H1 (cell line): Measurements from ENCODE around the gene LHFPL3. TPM values are rescaled to one million over a fixed set of nuclear protein-coding genes. Genes with fewer than 3 reads are reported as not detected.

Experiments
- CTCF ChIA-PET: fragments of 300-600 bp; sonication (Branson Sonifier 250); formaldehyde crosslinking; loops from one replicate; lab custom pipeline; 2021; ENCODE audit not compliant: partially characterized antibody; lab: Charles Lee
- POLR2A ChIA-PET: fragments of 300-600 bp; sonication (Branson Sonifier 250); formaldehyde crosslinking; loops from one replicate; lab custom pipeline; 2021; ENCODE audit warnings: inconsistent platforms; ENCODE audit not compliant: partially characterized antibody; lab: Charles Lee
- DNase-seq, 2 experiments: peaks; one replicate each; pipeline versions ENCODE4 v3.0.0 to v3.0.0-alpha.2; 2010 to 2022; ENCODE audit warnings: low spot score in 2 of 2, low read depth in 1 of 2, mixed read lengths in 1 of 2
- FAIRE-seq: peaks from 2 replicates; lab custom pipeline; 2011; peaks lifted over from hg19 to GRCh38; lab: Jason Lieb, UNC
- H2AFZ ChIP-seq: 2 replicates; pipeline ENCODE4 v1.8.1; 2012; ENCODE audit warnings: low read length, inconsistent platforms
- H2AK5ac ChIP-seq: 2 replicates; pipeline ENCODE4 v1.6.1; 2013; ENCODE audit warnings: low read depth, low read length
- H2BK120ac ChIP-seq: replicated peaks from 2 replicates; pipeline ENCODE3; 2013; ENCODE audit warnings: low read depth, low read length, inconsistent platforms
- H2BK12ac ChIP-seq: 2 replicates; pipeline ENCODE4 v1.6.1; 2013; ENCODE audit warnings: low read depth, low read length
- H2BK15ac ChIP-seq: 2 replicates; pipeline ENCODE4 v1.6.1; 2013; ENCODE audit warnings: low read length
- H2BK20ac ChIP-seq: 2 replicates; pipeline ENCODE4 v1.6.1; 2013; ENCODE audit warnings: low read length
- H2BK5ac ChIP-seq: 2 replicates; pipeline ENCODE4 v1.6.1; 2013; ENCODE audit warnings: low read depth, low read length
- H3K14ac ChIP-seq: 2 replicates; pipeline ENCODE4 v1.6.1; 2013; ENCODE audit warnings: inconsistent platforms; ENCODE audit not compliant: insufficient read length
- H3K18ac ChIP-seq: 2 replicates; pipeline ENCODE4 v1.6.1; 2013; ENCODE audit warnings: low read length; ENCODE audit errors: extremely low read depth
- H3K23ac ChIP-seq: 2 replicates; pipeline ENCODE4 v1.6.1; 2013; ENCODE audit warnings: inconsistent platforms; ENCODE audit not compliant: insufficient read length
- H3K23me2 ChIP-seq: 2 replicates; pipeline ENCODE4 v1.6.1; 2013; ENCODE audit warnings: low read depth, low read length
- H3K27ac ChIP-seq: 2 replicates; pipeline ENCODE4 v1.6.1; 2011; ENCODE audit warnings: low read depth, low read length, inconsistent platforms
- H3K27me3 ChIP-seq, 4 experiments: replicated peaks in 1 of 4; 1 replicate in 1 of 4; 2 replicates in 3 of 4; pipeline versions ENCODE4 v1.6.1 to v1.8.1; 2011 to 2013; ENCODE audit warnings: low read length in 3 of 4, mild to moderate bottlenecking in 3 of 4, inconsistent platforms in 2 of 4, mixed read lengths in 2 of 4, moderate library complexity in 1 of 4; ENCODE audit not compliant: control insufficient read depth in 3 of 4, insufficient read depth in 3 of 4; ENCODE audit errors: extremely low read depth in 1 of 4
- H3K36me3 ChIP-seq, 4 experiments: 2 replicates each; pipeline versions ENCODE4 v1.6.1 to v1.8.1; 2011 to 2013; ENCODE audit warnings: mild to moderate bottlenecking in 4 of 4, low read length in 3 of 4, moderate library complexity in 2 of 4, control low read depth in 1 of 4, inconsistent platforms in 1 of 4; ENCODE audit not compliant: insufficient read depth in 4 of 4, control insufficient read depth in 2 of 4
- H3K4ac ChIP-seq: replicated peaks from 2 replicates; pipeline ENCODE3; 2013; ENCODE audit warnings: low read length, low read depth, mixed read lengths, inconsistent platforms; ENCODE audit not compliant: insufficient read length
- H3K4me1 ChIP-seq, 4 experiments: replicated peaks in 1 of 4; 1 replicate in 1 of 4; 2 replicates in 3 of 4; pipeline versions ENCODE4 v1.6.1 to v1.8.1; 2011 to 2013; ENCODE audit warnings: low read length in 3 of 4, inconsistent platforms in 2 of 4, mixed read lengths in 1 of 4; ENCODE audit not compliant: insufficient read depth in 4 of 4, control insufficient read depth in 3 of 4
- H3K4me2 ChIP-seq, 2 experiments: 2 replicates each; pipeline versions ENCODE4 v1.6.1 to v1.8.1; 2011 to 2013; ENCODE audit warnings: low read depth in 2 of 2, low read length in 2 of 2, control low read depth in 1 of 2, inconsistent platforms in 1 of 2, mild to moderate bottlenecking in 1 of 2; ENCODE audit not compliant: insufficient read depth in 1 of 2
- H3K4me3 ChIP-seq, 4 experiments: fragments of 200-600, 300-600 bp in 1 of 4; sonication (generic), shearing (Covaris generic), sonication (Bioruptor Twin) in 1 of 4; 2 replicates each; pipeline versions ENCODE4 v1.5.1 to v1.8.1; 2011 to 2016; ENCODE audit warnings: low read length in 4 of 4, low read depth in 3 of 4, control low read depth in 2 of 4, inconsistent platforms in 2 of 4, mild to moderate bottlenecking in 2 of 4, mixed read lengths in 1 of 4, moderate library complexity in 1 of 4; ENCODE audit not compliant: insufficient read depth in 2 of 4; ENCODE audit errors: extremely low read depth in 1 of 4
- H3K56ac ChIP-seq: replicated peaks from 2 replicates; pipeline ENCODE3; 2013; ENCODE audit warnings: low read depth, mild to moderate bottlenecking, mixed read lengths, low read length, inconsistent platforms; ENCODE audit not compliant: insufficient read length
- H3K79me1 ChIP-seq: 2 replicates; pipeline ENCODE4 v1.6.1; 2013; ENCODE audit warnings: low read depth, low read length, control low read depth
- H3K79me2 ChIP-seq, 2 experiments: 2 replicates each; pipeline versions ENCODE4 v1.6.1 to v1.8.1; 2012 to 2013; ENCODE audit warnings: low read length in 2 of 2, mild to moderate bottlenecking in 2 of 2, inconsistent platforms in 1 of 2; ENCODE audit not compliant: insufficient read depth in 2 of 2, control insufficient read depth in 1 of 2
- H3K9ac ChIP-seq, 4 experiments: replicated peaks in 1 of 4; 1 replicate in 1 of 4; 2 replicates in 3 of 4; pipeline versions ENCODE4 v1.6.1 to v1.8.1; 2011 to 2013; ENCODE audit warnings: low read depth in 3 of 4, low read length in 3 of 4, control low read depth in 2 of 4, mild to moderate bottlenecking in 2 of 4, moderate library complexity in 2 of 4, inconsistent platforms in 1 of 4; ENCODE audit errors: extremely low read depth in 1 of 4
- H3K9me3 ChIP-seq, 2 experiments: 2 replicates each; pipeline versions ENCODE4 v1.6.1 to v1.8.1; 2012 to 2013; ENCODE audit warnings: mild to moderate bottlenecking in 2 of 2, moderate library complexity in 2 of 2, control low read depth in 1 of 2, inconsistent platforms in 1 of 2, low read depth in 1 of 2, low read length in 1 of 2, mixed read lengths in 1 of 2; ENCODE audit not compliant: insufficient read depth in 2 of 2
- H4K20me1 ChIP-seq, 2 experiments: replicated peaks in 1 of 2; 2 replicates each; pipeline versions ENCODE3 to v1.8.1; 2011 to 2013; ENCODE audit warnings: inconsistent platforms in 2 of 2, low read length in 2 of 2, mild to moderate bottlenecking in 1 of 2; ENCODE audit not compliant: insufficient read depth in 2 of 2, control insufficient read depth in 1 of 2
- H4K5ac ChIP-seq: 2 replicates; pipeline ENCODE4 v1.6.1; 2013; ENCODE audit warnings: low read length, low read depth, mixed read lengths, inconsistent platforms; ENCODE audit not compliant: insufficient read length
- H4K8ac ChIP-seq: 2 replicates; pipeline ENCODE4 v1.8.0; 2013; ENCODE audit warnings: mild to moderate bottlenecking, moderate library complexity, low read length, inconsistent platforms; ENCODE audit not compliant: insufficient read depth; ENCODE audit errors: extremely low read depth
- H4K91ac ChIP-seq: replicated peaks from 2 replicates; pipeline ENCODE3; 2013; ENCODE audit warnings: low read length, mixed read lengths, inconsistent platforms; ENCODE audit not compliant: insufficient read length
- BACH1 ChIP-seq: IDR thresholded peaks from 2 replicates; pipeline ENCODE4 v1.6.1; 2012; ENCODE audit warnings: low read length, improper control_type of control experiment
- BRCA1 ChIP-seq: IDR thresholded peaks from 2 replicates; pipeline ENCODE4 v1.6.1; 2012; ENCODE audit warnings: low read depth, low read length, improper control_type of control experiment
- CTBP2 ChIP-seq: IDR thresholded peaks from 2 replicates; pipeline ENCODE4 v1.7.0; 2011; ENCODE audit warnings: borderline replicate concordance, mild to moderate bottlenecking, moderate library complexity, mixed read lengths, low read length; ENCODE audit not compliant: insufficient read depth, insufficient read length
- EGR1 ChIP-seq: IDR thresholded peaks from 2 replicates; pipeline ENCODE4 v1.6.1; 2011; ENCODE audit warnings: low read depth, low read length, borderline replicate concordance
- GTF2F1 ChIP-seq: IDR thresholded peaks from 2 replicates; pipeline ENCODE4 v1.6.1; 2012; ENCODE audit warnings: low read depth, low read length, improper control_type of control experiment, borderline replicate concordance
- JUND ChIP-seq: IDR thresholded peaks from 2 replicates; pipeline ENCODE4 v1.6.1; 2011; ENCODE audit warnings: mild to moderate bottlenecking, improper control_type of control experiment, low read length
- KDM1A ChIP-seq: fragments of 200-600, 300-600 bp; sonication (generic); IDR thresholded peaks from 2 replicates; pipeline ENCODE4 v1.7.1; 2016; ENCODE audit warnings: mild to moderate bottlenecking, low read length, borderline replicate concordance
- POU5F1 ChIP-seq: IDR thresholded peaks from 2 replicates; pipeline ENCODE4 v1.6.1; 2011; ENCODE audit warnings: low read depth, mild to moderate bottlenecking, low read length, moderate library complexity
- RBBP5 ChIP-seq: IDR thresholded peaks from 2 replicates; pipeline ENCODE4 v1.7.1; 2012; ENCODE audit warnings: low read depth, mild to moderate bottlenecking, inconsistent platforms, low read length, moderate library complexity, borderline replicate concordance
- RFX5 ChIP-seq: IDR thresholded peaks from 2 replicates; pipeline ENCODE4 v1.6.1; 2011; ENCODE audit warnings: low read depth, low read length, improper control_type of control experiment, borderline replicate concordance
- SAP30 ChIP-seq: fragments of 300-600 bp; sonication (generic); IDR thresholded peaks from 2 replicates; pipeline ENCODE4 v1.7.1; 2012; ENCODE audit warnings: low read length, moderate library complexity, mild to moderate bottlenecking, inconsistent platforms; ENCODE audit not compliant: insufficient read depth, insufficient replicate concordance
- SIX5 ChIP-seq: IDR thresholded peaks from 2 replicates; pipeline ENCODE4 v1.6.1; 2011; ENCODE audit warnings: mild to moderate bottlenecking, low read depth, low read length
- TCF12 ChIP-seq: IDR thresholded peaks from 2 replicates; pipeline ENCODE4 v1.6.1; 2011; ENCODE audit warnings: low read depth, mild to moderate bottlenecking, low read length
- TEAD4 ChIP-seq: IDR thresholded peaks from 2 replicates; pipeline ENCODE4 v1.6.1; 2012; ENCODE audit warnings: low read depth, low read length, inconsistent platforms, mixed read lengths
- WGBS, 2 experiments: shearing (Covaris generic) in 1 of 2; methylation state at CpG; one replicate each; pipeline versions ENCODE4 v1.1.6 to v1.1.7; 2013 to 2015; ENCODE audit warnings: low lambda C conversion rate in 2 of 2, mixed read lengths in 2 of 2, inconsistent platforms in 1 of 2, low coverage in 1 of 2, missing lambda C conversion rate in 1 of 2; ENCODE audit not compliant: insufficient replicate concordance in 2 of 2, insufficient coverage in 1 of 2, insufficient read length in 1 of 2; ENCODE audit errors: extremely low coverage in 1 of 2, missing lambda C conversion rate in 1 of 2; 5-methylcytosine and 5-hydroxymethylcytosine counted together
- polyA plus RNA-seq, 7 experiments: library from polyadenylated mRNA; depleted of rRNA in 3 of 7; stranded (reverse) in 5 of 7; unstranded in 2 of 7; fragments of >200 nt in 5 of 7; fragments of 200-250 nt in 2 of 7; gene quantifications; 1 replicate in 5 of 7; 2 replicates in 1 of 7; 4 replicates in 1 of 7; pipeline versions ENCODE4 v1.2.1 to v1.2.3, GENCODE V29; 2011 to 2013; ENCODE audit warnings: missing spikeins in 2 of 7, mixed read lengths in 2 of 7
- total RNA-seq: library from RNA; stranded (reverse); fragmentation: NEBNext Ultra II Directional; extraction: Animal tissue kit (Norgen Biotek cat#: 25700); gene quantifications from 2 replicates; pipeline ENCODE4 v1.2.1, GENCODE V29; 2021

LHFPL3 gene
- total and polyA plus RNA-seq, 2 of the 8 experiments (the other 6 are each of a cell fraction or from before 2014, with no cell fraction given) = 0.24 to 0.50 TPM

- FAIRE-seq = no peak
- Histone ChIP-seq H4K5ac (no peak overlapping the region), H3K23me2 (no peaks in the 10 kb centered on the region), H2BK12ac (no peak overlapping the region), H3K4me3 (no peak overlapping the region), H3K14ac (no peak overlapping the region), H3K4ac (no peak overlapping the region), H2BK15ac (no peak overlapping the region), H4K8ac (no peak overlapping the region), H3K4me1 (no peaks in the 10 kb centered on the region), H4K20me1 (no peaks in the 10 kb centered on the region), H3K36me3 (no peaks in the 10 kb centered on the region), H3K79me1 (no peaks in the 10 kb centered on the region), H2AFZ (no peak overlapping the region), H3K27ac (no peak overlapping the region), H3K56ac (no peak overlapping the region), H3K18ac (no peak overlapping the region), H3K9me3 (no peaks in the 10 kb centered on the region), H3K4me2 (no peak overlapping the region), H3K9ac (no peak overlapping the region), H4K91ac (no peak overlapping the region), H3K79me2 (no peaks in the 10 kb centered on the region), H2BK20ac (no peak overlapping the region), H3K23ac (no peak overlapping the region), H2BK120ac (no peak overlapping the region), H3K27me3 (no peaks in the 10 kb centered on the region), H2BK5ac (no peak overlapping the region), H2AK5ac (no peak overlapping the region)
- POLR2A ChIA-PET = no interaction called here
- DNase-seq = no peak
- no peak for TF ChIP-seq BACH1
- TF ChIP-seq KDM1A = no peak
- no peak for TF ChIP-seq POU5F1
- no peak for TF ChIP-seq RFX5
- no peak for TF ChIP-seq EGR1
- TF ChIP-seq CTBP2 = no peak
- TF ChIP-seq SIX5 = no peak
- TF ChIP-seq GTF2F1 = no peak
- TF ChIP-seq RBBP5 = no peak
- no peak for TF ChIP-seq TEAD4
- TF ChIP-seq BRCA1 = no peak
- TF ChIP-seq TCF12 = no peak
- TF ChIP-seq SAP30 = no peak
- no peak for TF ChIP-seq JUND
- CTCF ChIA-PET = interaction anchor here (1.0 to 5.5 kb wide), 4 partner anchors 14 to 74 kb away, joined by 4 to 28 read pairs (median 5); no protein-coding TSS in a partner anchor
- 83% methylated on average over 2 of the region's 2 CpGs; no CpG with 5 or more reads in 1 of the 2 experiments for WGBS, 2 experiments
Measured at GRCh38 chr7:104908636-104909035, 580.2 kb downstream of the LHFPL3 start.
